H9 (cell line): ENCODE data around the gene HSPG2. TPM values are rescaled to one million over a fixed set of nuclear protein-coding genes. Genes with fewer than 3 reads are reported as not detected.

Source experiments
- DNase-seq: peaks from one replicate; pipeline ENCODE4 v3.0.0-alpha.2; 2017
- H2AFZ ChIP-seq: one replicate; pipeline ENCODE4 v1.6.1; 2013; ENCODE audit warnings: mild to moderate bottlenecking, low read length, control low read depth, moderate library complexity
- H2AK5ac ChIP-seq: 2 replicates; pipeline ENCODE4 v1.6.1; 2013; ENCODE audit warnings: low read length, control low read depth, mixed read lengths; ENCODE audit not compliant: insufficient read length
- H2BK120ac ChIP-seq: one replicate; pipeline ENCODE4 v1.6.1; 2013; ENCODE audit warnings: low read depth, mild to moderate bottlenecking, low read length, control low read depth, inconsistent platforms; ENCODE audit not compliant: poor library complexity, severe bottlenecking
- H2BK12ac ChIP-seq: 2 replicates; pipeline ENCODE4 v1.6.1; 2013; ENCODE audit warnings: low read length, control low read depth, mixed read lengths, low read depth; ENCODE audit not compliant: insufficient read length
- H2BK15ac ChIP-seq: 2 replicates; pipeline ENCODE4 v1.6.1; 2013; ENCODE audit warnings: low read depth, low read length, control low read depth
- H2BK20ac ChIP-seq: one replicate; pipeline ENCODE4 v1.6.1; 2013; ENCODE audit warnings: low read depth, mild to moderate bottlenecking, low read length, control low read depth, inconsistent platforms; ENCODE audit not compliant: poor library complexity, severe bottlenecking
- H2BK5ac ChIP-seq: 2 replicates; pipeline ENCODE4 v1.6.1; 2013; ENCODE audit warnings: low read length, control low read depth, mixed read lengths; ENCODE audit not compliant: insufficient read length
- H3K14ac ChIP-seq: 2 replicates; pipeline ENCODE4 v1.6.1; 2013; ENCODE audit warnings: low read length, control low read depth; ENCODE audit not compliant: insufficient read depth
- H3K18ac ChIP-seq: 2 replicates; pipeline ENCODE4 v1.6.1; 2013; ENCODE audit warnings: low read depth, mild to moderate bottlenecking, mixed read lengths, low read length, control low read depth; ENCODE audit not compliant: insufficient read length
- H3K23ac ChIP-seq: 2 replicates; pipeline ENCODE4 v1.6.1; 2013; ENCODE audit warnings: low read length, control low read depth, mixed read lengths, low read depth; ENCODE audit not compliant: insufficient read length
- H3K23me2 ChIP-seq: 2 replicates; pipeline ENCODE4 v1.6.1; 2013; ENCODE audit warnings: low read depth, mild to moderate bottlenecking, mixed read lengths, low read length, control low read depth; ENCODE audit not compliant: insufficient read length, poor library complexity, severe bottlenecking
- H3K27ac ChIP-seq: 2 replicates; pipeline ENCODE4 v1.5.1; 2013; ENCODE audit warnings: low read length, control low read depth, mixed read lengths, low read depth; ENCODE audit not compliant: insufficient read length
- H3K27me3 ChIP-seq: 2 replicates; pipeline ENCODE4 v1.6.1; 2013; ENCODE audit warnings: low read length, control low read depth, inconsistent platforms; ENCODE audit not compliant: insufficient read depth
- H3K4ac ChIP-seq: 2 replicates; pipeline ENCODE4 v1.6.1; 2013; ENCODE audit warnings: low read depth, mild to moderate bottlenecking, control low read depth, inconsistent platforms, low read length, moderate library complexity
- H3K4me1 ChIP-seq: 2 replicates; pipeline ENCODE4 v1.6.1; 2013; ENCODE audit warnings: low read length, control low read depth, inconsistent platforms; ENCODE audit not compliant: insufficient read depth
- H3K4me2 ChIP-seq: 2 replicates; pipeline ENCODE4 v1.6.1; 2013; ENCODE audit warnings: low read length, control low read depth, mixed read lengths; ENCODE audit not compliant: insufficient read length, insufficient read depth
- H3K56ac ChIP-seq: 2 replicates; pipeline ENCODE4 v1.6.1; 2013; ENCODE audit warnings: low read depth, mild to moderate bottlenecking, mixed read lengths, low read length, control low read depth; ENCODE audit not compliant: insufficient read length
- H3K79me1 ChIP-seq: 2 replicates; pipeline ENCODE4 v1.6.1; 2013; ENCODE audit warnings: low read depth, mild to moderate bottlenecking, moderate library complexity, low read length, control low read depth, inconsistent platforms; ENCODE audit not compliant: insufficient read depth, poor library complexity, severe bottlenecking
- H3K79me2 ChIP-seq: 2 replicates; pipeline ENCODE4 v1.6.1; 2013; ENCODE audit warnings: low read length, control low read depth, inconsistent platforms; ENCODE audit not compliant: insufficient read depth
- H3K9ac ChIP-seq: 2 replicates; pipeline ENCODE4 v1.6.1; 2013; ENCODE audit warnings: low read length, control low read depth, mixed read lengths; ENCODE audit not compliant: insufficient read length; ENCODE audit errors: extremely low read depth
- H3K9me3 ChIP-seq: one replicate; pipeline ENCODE4 v1.6.1; 2013; ENCODE audit warnings: low read depth, low read length, inconsistent platforms; ENCODE audit not compliant: control insufficient read depth
- H3T11ph ChIP-seq: one replicate; pipeline ENCODE4 v1.6.1; 2013; ENCODE audit warnings: mild to moderate bottlenecking, low read length, control low read depth, inconsistent platforms
- H4K20me1 ChIP-seq: one replicate; pipeline ENCODE4 v1.6.1; 2013; ENCODE audit not compliant: control insufficient read depth, insufficient read length, insufficient read depth
- H4K5ac ChIP-seq: 2 replicates; pipeline ENCODE4 v1.6.1; 2013; ENCODE audit warnings: low read depth, mild to moderate bottlenecking, mixed read lengths, low read length, control low read depth; ENCODE audit not compliant: insufficient read length
- H4K8ac ChIP-seq: replicated peaks from 2 replicates; pipeline ENCODE4 v1.6.1; 2013; ENCODE audit warnings: low read length, control low read depth, mixed read lengths, low read depth; ENCODE audit not compliant: insufficient read length
- H4K91ac ChIP-seq: 2 replicates; pipeline ENCODE4 v1.6.1; 2013; ENCODE audit warnings: low read depth, mild to moderate bottlenecking, moderate library complexity, mixed read lengths, low read length, control low read depth; ENCODE audit not compliant: insufficient read length
- H3K27ac Mint-ChIP-seq, 3 experiments: 2 replicates in 2 of 3; 3 replicates in 1 of 3; pipeline ENCODE4 v1.8.0; 2020 to 2021; ENCODE audit warnings: mixed read lengths in 3 of 3, mild to moderate bottlenecking in 1 of 3, moderate library complexity in 1 of 3
- H3K27me3 Mint-ChIP-seq: 2 replicates; pipeline ENCODE4 v1.8.0; 2021; ENCODE audit warnings: low read depth, mild to moderate bottlenecking, moderate library complexity, mixed read lengths
- H3K36me3 Mint-ChIP-seq, 3 experiments: 2 replicates in 2 of 3; 3 replicates in 1 of 3; pipeline ENCODE4 v1.8.0; 2020 to 2021; ENCODE audit warnings: low read depth in 3 of 3, mixed read lengths in 3 of 3; ENCODE audit not compliant: insufficient read depth in 1 of 3
- H3K4me1 Mint-ChIP-seq, 2 experiments: 2 replicates each; pipeline ENCODE4 v1.8.0; 2020; ENCODE audit warnings: mixed read lengths in 2 of 2
- H3K4me3 Mint-ChIP-seq, 2 experiments: 2 replicates in 1 of 2; 3 replicates in 1 of 2; pipeline ENCODE4 v1.8.0; 2020 to 2021; ENCODE audit warnings: mild to moderate bottlenecking in 2 of 2, mixed read lengths in 2 of 2, moderate library complexity in 1 of 2
- H3K9me3 Mint-ChIP-seq, 2 experiments: 2 replicates in 1 of 2; 3 replicates in 1 of 2; pipeline ENCODE4 v1.8.0; 2020; ENCODE audit warnings: mild to moderate bottlenecking in 2 of 2, mixed read lengths in 2 of 2, moderate library complexity in 1 of 2
- WGBS: extraction: QIAGEN DNeasy Blood & Tissue Kit; methylation state at CpG from one replicate; pipeline ENCODE4 v1.1.7; 2013; ENCODE audit warnings: missing lambda C conversion rate, low lambda C conversion rate, mixed read lengths; ENCODE audit not compliant: insufficient read length; ENCODE audit errors: extremely low coverage; 5-methylcytosine and 5-hydroxymethylcytosine counted together
- total RNA-seq: library from RNA; stranded (reverse); gene quantifications from 2 replicates; pipeline ENCODE4 v1.2.1, GENCODE V29; 2021
- TF ChIP-seq, protein P1 (sequence below): fragments of 200-600 bp; sonication (generic); conservative IDR thresholded peaks from 3 replicates; pipeline ENCODE4 v1.8.0; 2021; ENCODE audit warnings: antibody characterized with exemption, mild to moderate bottlenecking

Gene HSPG2
- total RNA-seq, 1 experiment from 2014 or later = 90.0 TPM

DNA sequence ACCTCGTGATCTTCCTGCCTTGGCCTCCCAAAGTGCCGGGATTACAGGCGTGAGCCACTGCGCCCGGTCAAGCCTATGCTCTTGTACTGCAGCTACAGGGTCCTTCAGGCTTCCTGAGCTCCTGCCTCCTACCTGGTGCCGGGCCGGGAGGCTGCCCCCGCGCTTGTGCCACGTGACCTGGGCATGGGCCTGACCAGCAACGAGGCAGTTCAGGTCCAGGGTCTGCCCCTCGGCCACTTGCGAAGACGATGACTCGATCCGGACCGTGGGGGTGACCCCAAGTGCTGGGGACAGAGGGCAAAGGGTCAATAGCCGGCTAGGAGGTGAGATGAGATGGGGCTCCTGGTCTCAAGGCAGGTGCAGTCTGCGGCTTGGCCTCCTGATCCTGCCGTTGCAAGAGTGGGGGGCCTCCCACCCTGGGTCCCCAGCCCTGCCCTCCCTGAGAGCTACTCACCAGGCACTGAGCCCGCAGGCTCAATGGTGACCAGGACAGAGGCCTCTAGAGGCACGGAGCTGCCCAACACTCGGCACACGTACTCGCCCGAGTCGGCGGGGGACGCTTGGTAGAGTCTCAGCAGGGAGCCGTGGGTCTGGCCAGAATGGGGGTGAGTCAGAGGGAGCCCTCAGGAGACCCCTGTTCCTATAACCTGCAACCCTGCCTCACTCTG, 87.1 kb downstream of the HSPG2 start:
- H3K27ac Mint-ChIP-seq = no peak overlapping the region
- Histone ChIP-seq H2AK5ac (no peak overlapping the region), H3K14ac (no peak overlapping the region), H3K9me3 (no peaks in the 10 kb centered on the region), H3K4ac (no peak overlapping the region), H4K8ac (no peak overlapping the region), H4K5ac (no peak overlapping the region), H3K23ac (no peak overlapping the region), H2AFZ (no peak overlapping the region), H2BK5ac (no peak overlapping the region), H3K79me2 (no peaks in the 10 kb centered on the region), H4K91ac (no peak overlapping the region), H4K20me1 (no peaks in the 10 kb centered on the region), H3K79me1 (no peaks in the 10 kb centered on the region), H3K4me2 (no peak overlapping the region), H2BK120ac (no peak overlapping the region), H3K18ac (no peak overlapping the region), H2BK15ac (no peak overlapping the region), H2BK12ac (no peak overlapping the region), H3K27ac (no peak overlapping the region), H3T11ph (no peak overlapping the region), H3K4me1 (no peaks in the 10 kb centered on the region), H3K27me3 (no peaks in the 10 kb centered on the region), H3K56ac (no peak overlapping the region), H2BK20ac (no peak overlapping the region), H3K9ac (no peak overlapping the region), H3K23me2 (no peaks in the 10 kb centered on the region)
- TF ChIP-seq, protein P1, sequence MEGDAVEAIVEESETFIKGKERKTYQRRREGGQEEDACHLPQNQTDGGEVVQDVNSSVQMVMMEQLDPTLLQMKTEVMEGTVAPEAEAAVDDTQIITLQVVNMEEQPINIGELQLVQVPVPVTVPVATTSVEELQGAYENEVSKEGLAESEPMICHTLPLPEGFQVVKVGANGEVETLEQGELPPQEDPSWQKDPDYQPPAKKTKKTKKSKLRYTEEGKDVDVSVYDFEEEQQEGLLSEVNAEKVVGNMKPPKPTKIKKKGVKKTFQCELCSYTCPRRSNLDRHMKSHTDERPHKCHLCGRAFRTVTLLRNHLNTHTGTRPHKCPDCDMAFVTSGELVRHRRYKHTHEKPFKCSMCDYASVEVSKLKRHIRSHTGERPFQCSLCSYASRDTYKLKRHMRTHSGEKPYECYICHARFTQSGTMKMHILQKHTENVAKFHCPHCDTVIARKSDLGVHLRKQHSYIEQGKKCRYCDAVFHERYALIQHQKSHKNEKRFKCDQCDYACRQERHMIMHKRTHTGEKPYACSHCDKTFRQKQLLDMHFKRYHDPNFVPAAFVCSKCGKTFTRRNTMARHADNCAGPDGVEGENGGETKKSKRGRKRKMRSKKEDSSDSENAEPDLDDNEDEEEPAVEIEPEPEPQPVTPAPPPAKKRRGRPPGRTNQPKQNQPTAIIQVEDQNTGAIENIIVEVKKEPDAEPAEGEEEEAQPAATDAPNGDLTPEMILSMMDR = no peak
- DNase-seq = no peak
- WGBS = no CpG with 5 or more reads among the region's 30 CpGs
- no peaks in the 10 kb centered on the region for H3K9me3 Mint-ChIP-seq
- peaks cover 1% of the 10 kb centered on the region; the same call in 1 of the 2 replicates for H3K27me3 Mint-ChIP-seq
- H3K36me3 Mint-ChIP-seq = peaks cover 8 to 64% (median 43%) of the 10 kb centered on the region in 3 experiments; a peak in 6 of 7 replicates
- H3K4me1 Mint-ChIP-seq = no peaks in the 10 kb centered on the region
- H3K4me3 Mint-ChIP-seq = no peak overlapping the region
